Measurements from ENCODE around the gene CDH4. TPM values are rescaled to one million over a fixed set of nuclear protein-coding genes. Genes with fewer than 3 reads are reported as not detected.

CDH4 gene
- polyA plus RNA-seq, 1 donor from 2014 or later, result not detected

DNA sequence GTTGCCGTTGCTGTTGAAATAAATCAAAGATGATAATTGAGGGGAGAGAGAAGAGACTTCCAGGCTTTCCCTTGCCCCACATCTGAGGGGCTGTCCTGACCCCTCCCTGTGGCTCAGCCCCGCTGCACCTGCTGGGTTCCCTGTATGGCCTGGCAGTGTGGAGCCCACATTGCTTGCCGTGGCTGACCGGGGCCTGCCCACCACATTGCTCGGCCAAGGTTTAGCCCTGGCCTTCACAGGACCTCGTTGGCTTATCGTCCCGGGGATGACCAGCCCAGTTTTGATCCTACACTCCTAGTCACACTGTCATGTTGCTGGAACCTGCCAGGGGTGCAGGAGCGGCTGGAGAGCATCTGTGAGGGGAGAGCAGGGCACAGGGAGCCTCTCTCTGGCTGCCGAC lies 102.4 kb downstream of the CDH4 start:
- peaks cover 0 to 6% (median 0%) of the 10 kb centered on the region in 3 donors for H3K9me3 Mint-ChIP-seq
- H3K27me3 Mint-ChIP-seq, result peaks cover 1% of the 10 kb centered on the region
- H3K4me1 Mint-ChIP-seq, result peaks cover 0 to 1% (median 0%) of the 10 kb centered on the region in 3 donors
- H3K36me3 Mint-ChIP-seq, result peaks cover 2% of the 10 kb centered on the region
- H3K4me3 Mint-ChIP-seq, result no peak overlapping the region
- no peak overlapping the region for H3K27ac Mint-ChIP-seq

DNA sequence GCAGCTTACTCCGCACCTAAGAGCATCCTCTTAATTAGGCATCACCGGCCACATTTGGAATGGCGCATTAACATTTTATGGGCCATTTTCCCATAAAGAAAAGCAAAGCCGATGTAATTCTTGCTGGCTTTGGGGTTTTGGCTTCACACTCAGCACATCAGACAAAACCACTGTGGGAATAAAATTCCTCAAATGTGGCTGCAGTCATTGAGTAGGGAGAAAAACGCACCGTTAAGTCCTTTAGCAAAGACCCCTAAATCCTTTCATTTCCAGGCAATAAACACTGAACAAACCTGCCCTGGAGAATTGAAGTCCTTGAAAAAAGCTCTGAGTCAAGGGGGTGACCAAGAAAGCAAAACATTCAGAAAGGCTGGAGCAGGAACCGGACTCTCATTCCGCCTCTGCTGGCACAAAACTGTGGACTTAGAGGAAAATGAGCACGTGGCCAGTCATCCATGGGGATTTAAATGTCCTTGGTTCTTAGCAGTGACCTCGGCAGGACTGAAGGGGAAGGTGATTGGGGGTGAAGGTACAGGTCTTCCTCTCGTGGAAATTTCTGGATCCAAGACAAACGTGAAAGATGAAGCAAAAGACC lies 102.9 kb downstream of the CDH4 start:
- no peak overlapping the region for H3K27ac Mint-ChIP-seq
- H3K36me3 Mint-ChIP-seq, result peaks cover 2% of the 10 kb centered on the region
- peaks cover 0 to 6% (median 0%) of the 10 kb centered on the region in 3 donors for H3K9me3 Mint-ChIP-seq
- H3K4me3 Mint-ChIP-seq, result no peak overlapping the region
- peaks cover 1% of the 10 kb centered on the region for H3K27me3 Mint-ChIP-seq
- peaks cover 0 to 1% (median 0%) of the 10 kb centered on the region in 3 donors for H3K4me1 Mint-ChIP-seq

DNA sequence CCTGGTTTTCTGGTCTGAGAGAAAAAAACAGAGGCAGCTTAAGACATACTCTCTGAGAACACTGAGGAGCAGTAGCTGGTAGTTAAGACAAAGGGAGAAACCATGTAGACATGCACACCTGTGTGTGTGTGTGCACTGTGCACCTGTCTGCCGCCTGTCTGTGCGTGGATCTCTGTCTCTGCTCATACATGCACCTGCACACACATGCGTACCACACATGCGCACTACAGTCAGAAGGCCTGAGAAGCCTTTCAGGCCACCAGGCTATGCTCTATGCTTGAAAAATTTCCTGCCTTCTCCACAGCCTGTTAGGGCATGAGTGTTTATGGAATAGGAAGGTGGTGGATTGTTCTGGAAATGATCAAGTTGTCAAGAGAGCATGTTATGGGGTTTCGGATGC lies 103.5 kb downstream of the CDH4 start:
- Mint-ChIP-seq H3K4me1 (peaks cover 0 to 1% (median 0%) of the 10 kb centered on the region in 3 donors), H3K27ac (no peak overlapping the region), H3K9me3 (peaks cover 0 to 6% (median 0%) of the 10 kb centered on the region in 3 donors), H3K27me3 (peaks cover 1% of the 10 kb centered on the region), H3K36me3 (peaks cover 2% of the 10 kb centered on the region), H3K4me3 (no peak overlapping the region)

DNA sequence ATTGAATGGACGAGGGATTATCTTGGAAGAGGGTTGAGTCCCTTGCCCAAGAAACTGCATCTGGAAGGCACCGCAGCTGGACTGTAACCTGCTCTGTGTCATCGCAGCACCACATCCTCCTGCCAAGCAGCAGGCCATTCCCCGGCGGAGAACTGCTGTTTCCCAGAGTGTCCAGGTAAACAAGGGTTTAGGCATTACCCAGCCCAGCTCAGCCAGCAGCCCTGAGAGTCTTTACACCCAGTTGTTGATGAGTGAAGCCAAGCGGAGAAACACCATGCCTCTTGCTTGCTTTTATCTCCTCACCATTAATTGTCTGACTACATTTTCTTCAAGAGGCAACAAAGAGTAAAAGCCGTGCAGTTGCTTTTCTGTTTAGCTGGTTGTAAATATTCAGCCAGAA lies 104.1 kb downstream of the CDH4 start:
- Mint-ChIP-seq H3K27me3 (peaks cover 1% of the 10 kb centered on the region), H3K36me3 (peaks cover under 1% of the 10 kb centered on the region)

DNA sequence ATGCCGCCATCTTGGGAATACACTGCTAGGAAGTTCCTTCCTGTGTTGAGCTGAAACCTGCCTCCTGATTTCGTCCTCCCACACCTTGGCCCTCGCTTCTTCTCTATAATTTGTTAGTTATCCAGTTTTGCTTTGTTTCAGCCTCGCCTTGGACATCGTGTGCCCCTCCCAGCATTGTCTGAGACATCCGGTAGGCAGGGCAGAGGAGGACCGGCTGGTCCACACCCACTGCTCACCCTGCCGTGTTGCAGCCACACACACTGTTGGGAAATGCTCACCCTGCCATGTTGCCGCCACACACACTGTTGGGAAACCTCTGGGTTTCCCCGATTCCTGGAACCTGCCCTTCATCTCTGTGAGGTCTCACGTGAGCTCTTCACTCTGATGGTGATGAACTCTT lies 105.1 kb downstream of the CDH4 start:
- Mint-ChIP-seq H3K4me3 (no peak overlapping the region), H3K27ac (peak overlapping the region in 1 of 3 donors; percentile 13), H3K36me3 (no peaks in the 10 kb centered on the region), H3K4me1 (peaks cover 0 to 1% (median 0%) of the 10 kb centered on the region in 3 donors), H3K27me3 (peaks cover 1% of the 10 kb centered on the region), H3K9me3 (peaks cover 0 to 4% (median 0%) of the 10 kb centered on the region in 3 donors)

More for the DNA sequence above, 104.1 kb downstream of the CDH4 start:
- peaks cover 0 to 6% (median 0%) of the 10 kb centered on the region in 3 donors for H3K9me3 Mint-ChIP-seq
- no peak overlapping the region for H3K27ac Mint-ChIP-seq
- H3K4me1 Mint-ChIP-seq, result peaks cover 0 to 1% (median 0%) of the 10 kb centered on the region in 3 donors
- H3K4me3 Mint-ChIP-seq, result no peak overlapping the region

DNA sequence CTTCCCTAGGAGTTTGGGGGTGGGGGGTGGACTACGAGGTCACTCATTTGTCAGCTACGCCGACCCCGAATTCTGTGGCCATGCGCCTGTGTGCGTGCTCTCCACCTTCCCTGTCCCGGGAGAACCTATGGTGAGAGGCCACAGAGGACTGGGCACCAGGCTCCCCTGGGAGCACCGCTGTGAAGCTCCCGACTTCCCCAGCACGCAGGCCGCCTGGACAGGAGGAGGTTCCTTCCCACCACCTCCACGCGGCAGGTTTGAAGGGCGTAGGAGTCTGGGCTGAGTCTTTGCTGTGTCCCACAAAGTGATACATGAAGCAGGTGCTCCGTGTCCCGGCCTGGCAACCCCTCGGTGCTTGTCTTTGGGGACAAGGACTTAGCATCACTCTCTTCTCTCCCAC lies 107.2 kb downstream of the CDH4 start:
- Mint-ChIP-seq H3K36me3 (no peaks in the 10 kb centered on the region), H3K27ac (no peak overlapping the region), H3K27me3 (peaks cover 1% of the 10 kb centered on the region), H3K4me3 (no peak overlapping the region), H3K9me3 (peaks cover 0 to 3% (median 0%) of the 10 kb centered on the region in 3 donors), H3K4me1 (no peaks in the 10 kb centered on the region)

DNA sequence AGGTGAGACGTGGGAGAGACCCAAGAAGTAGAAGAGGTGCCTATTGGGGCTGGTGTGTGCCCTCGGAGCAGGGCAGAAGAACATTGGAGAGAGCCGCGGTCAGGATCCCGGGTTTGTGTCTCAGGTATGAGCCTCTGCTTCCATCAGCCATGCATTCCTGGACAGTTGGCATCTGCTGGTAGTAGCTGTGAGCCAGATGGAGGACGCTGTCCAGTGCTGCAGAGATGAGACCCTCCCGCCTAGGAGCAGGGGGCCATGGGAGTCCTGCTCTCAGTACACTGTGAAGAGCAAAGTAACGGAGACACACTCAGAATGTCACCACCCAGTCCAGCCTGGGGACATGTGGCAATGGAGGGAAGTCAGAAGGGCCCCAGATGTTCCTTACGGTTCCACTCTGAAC lies 108.2 kb downstream of the CDH4 start:
- Mint-ChIP-seq H3K27ac (no peak overlapping the region), H3K4me3 (no peak overlapping the region), H3K27me3 (peaks cover 1% of the 10 kb centered on the region), H3K9me3 (peaks cover 0 to 5% (median 4%) of the 10 kb centered on the region in 3 donors), H3K4me1 (no peaks in the 10 kb centered on the region), H3K36me3 (no peaks in the 10 kb centered on the region)

DNA sequence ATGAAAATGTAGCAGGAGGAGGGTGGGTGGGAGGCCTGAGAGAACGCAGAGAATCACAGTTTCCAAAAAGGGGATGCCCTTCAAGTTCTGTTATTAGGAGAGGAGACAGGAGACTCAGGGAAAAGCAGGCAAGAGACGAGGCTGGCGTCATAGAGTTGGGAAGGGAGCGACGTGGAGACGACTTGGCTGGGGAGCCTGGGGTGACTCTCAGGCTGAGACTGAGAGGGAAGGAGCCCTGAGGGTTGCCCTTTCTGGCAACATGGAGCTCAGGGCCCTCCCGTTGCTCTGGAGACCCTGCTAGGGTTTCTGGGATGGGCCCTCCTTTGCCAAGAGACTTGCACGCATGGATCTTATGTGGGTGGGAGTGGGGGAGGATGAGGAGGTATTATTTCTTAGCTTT lies 108.9 kb downstream of the CDH4 start:
- Mint-ChIP-seq H3K4me1 (no peaks in the 10 kb centered on the region), H3K27ac (no peak overlapping the region), H3K4me3 (no peak overlapping the region), H3K27me3 (no peaks in the 10 kb centered on the region), H3K36me3 (no peaks in the 10 kb centered on the region), H3K9me3 (peaks cover 0 to 5% (median 4%) of the 10 kb centered on the region in 3 donors)

DNA sequence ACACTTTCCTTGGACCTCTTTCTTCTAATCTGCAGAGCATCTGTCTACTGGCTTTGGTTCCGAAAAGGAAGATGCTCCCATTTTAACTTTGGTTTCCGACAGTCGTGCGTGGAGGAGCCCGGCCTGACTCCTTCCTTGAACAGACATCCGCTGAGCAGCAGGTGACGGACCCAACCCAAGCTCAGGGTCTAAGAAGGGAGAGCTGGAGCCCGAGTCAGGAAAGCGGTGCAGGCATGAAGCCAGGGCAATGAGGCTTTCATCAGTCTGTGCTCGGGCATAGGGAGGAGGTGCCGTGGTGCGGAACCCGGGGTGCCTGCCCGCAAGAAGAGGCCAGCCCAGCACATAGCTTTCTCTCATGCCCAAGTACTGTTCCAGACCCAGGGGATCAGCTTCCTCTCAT lies 109.4 kb downstream of the CDH4 start:
- no peak overlapping the region for H3K27ac Mint-ChIP-seq
- H3K36me3 Mint-ChIP-seq, result no peaks in the 10 kb centered on the region
- H3K4me3 Mint-ChIP-seq, result no peak overlapping the region
- no peaks in the 10 kb centered on the region for H3K4me1 Mint-ChIP-seq
- peaks cover 2 to 5% (median 4%) of the 10 kb centered on the region in 3 donors for H3K9me3 Mint-ChIP-seq
- H3K27me3 Mint-ChIP-seq, result no peaks in the 10 kb centered on the region

DNA sequence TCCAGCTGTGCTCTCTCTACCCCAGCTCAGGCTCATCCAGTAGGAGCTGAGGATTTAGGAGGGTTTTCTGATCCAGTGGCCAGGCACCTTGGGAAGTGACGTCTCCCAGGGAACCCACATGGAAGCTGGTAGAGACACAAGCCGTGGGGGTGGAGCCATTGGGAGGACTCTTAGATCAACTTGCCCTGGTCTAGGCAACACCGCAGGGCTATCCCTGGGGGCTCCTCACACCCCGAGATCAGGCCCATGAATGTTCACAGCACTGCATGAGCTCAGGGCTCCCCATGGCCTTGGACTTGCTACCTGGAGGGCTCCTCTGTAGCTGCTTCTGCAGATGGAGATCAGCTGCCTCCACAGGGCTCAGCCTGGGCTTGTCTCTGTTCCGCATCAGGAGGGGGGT lies 112.1 kb downstream of the CDH4 start:
- Mint-ChIP-seq H3K9me3 (peaks cover 2 to 7% (median 4%) of the 10 kb centered on the region in 3 donors), H3K27ac (no peak overlapping the region), H3K27me3 (no peaks in the 10 kb centered on the region), H3K4me1 (no peaks in the 10 kb centered on the region), H3K36me3 (no peaks in the 10 kb centered on the region), H3K4me3 (no peak overlapping the region)

DNA sequence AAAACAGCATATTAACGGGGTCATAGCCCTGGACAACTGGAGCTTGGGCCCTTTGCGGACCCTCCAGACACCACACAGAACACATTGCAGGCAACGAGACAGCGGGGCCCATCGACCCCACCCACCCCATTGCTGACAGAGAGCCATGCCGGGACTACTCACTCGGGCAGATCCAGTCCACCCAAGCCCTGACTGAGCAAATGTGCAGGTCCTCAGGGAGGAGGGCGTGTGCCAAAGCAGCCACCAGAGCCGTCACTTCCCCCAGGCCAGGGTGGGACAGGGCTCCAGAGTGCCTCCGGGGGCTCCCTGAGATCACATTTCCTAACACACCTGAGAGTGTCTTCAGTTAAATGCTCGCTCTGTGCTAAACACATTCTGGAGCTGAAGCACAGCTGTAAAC lies 114.9 kb downstream of the CDH4 start:
- Mint-ChIP-seq H3K27ac (no peak overlapping the region), H3K36me3 (no peaks in the 10 kb centered on the region), H3K9me3 (peaks cover 4 to 7% (median 5%) of the 10 kb centered on the region in 3 donors), H3K27me3 (no peaks in the 10 kb centered on the region), H3K4me1 (no peaks in the 10 kb centered on the region), H3K4me3 (no peak overlapping the region)

DNA sequence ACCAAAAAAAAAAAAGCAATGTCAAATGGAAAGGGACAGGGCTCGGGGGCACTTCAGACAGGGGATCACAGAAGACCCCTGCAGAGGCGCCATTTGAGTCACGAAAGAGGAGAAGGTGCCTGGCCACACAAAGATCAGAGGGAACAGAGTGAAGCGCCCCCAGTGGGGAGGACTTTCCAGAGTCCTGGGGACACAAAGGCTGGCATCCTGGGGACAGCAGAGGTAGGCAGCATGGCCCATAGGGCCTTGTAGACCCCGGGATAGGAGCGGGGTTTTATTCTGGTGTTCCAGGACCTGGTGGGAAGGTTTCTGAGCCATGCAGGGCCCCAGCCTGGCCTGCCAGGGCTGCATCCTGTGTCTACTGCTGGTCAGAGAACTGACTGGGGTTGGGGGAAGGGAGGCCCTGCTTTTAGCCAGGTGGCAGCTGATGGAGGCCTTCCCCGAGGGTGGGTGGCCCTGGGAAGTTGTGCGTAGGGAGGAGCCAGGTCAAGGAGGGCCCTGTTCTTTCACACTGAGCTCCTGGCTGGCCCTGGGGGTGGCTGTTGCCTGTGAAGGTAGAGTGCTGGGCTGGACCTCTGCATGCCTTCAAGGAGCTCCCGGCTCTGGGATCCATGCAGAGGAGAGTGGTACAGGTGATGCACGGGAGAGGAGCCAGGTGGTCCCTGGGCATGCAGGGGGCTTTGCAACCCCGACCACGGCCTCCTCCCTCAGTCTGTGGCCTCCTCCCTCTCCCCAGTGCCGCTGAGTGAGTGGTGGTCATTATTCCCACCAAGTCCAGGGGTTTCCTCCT lies 117.9 kb downstream of the CDH4 start:
- H3K27me3 Mint-ChIP-seq, result no peaks in the 10 kb centered on the region
- no peaks in the 10 kb centered on the region for H3K4me1 Mint-ChIP-seq
- H3K27ac Mint-ChIP-seq, result no peak overlapping the region
- H3K36me3 Mint-ChIP-seq, result no peaks in the 10 kb centered on the region
- no peak overlapping the region for H3K4me3 Mint-ChIP-seq
- H3K9me3 Mint-ChIP-seq, result peaks cover 3 to 7% (median 3%) of the 10 kb centered on the region in 3 donors

DNA sequence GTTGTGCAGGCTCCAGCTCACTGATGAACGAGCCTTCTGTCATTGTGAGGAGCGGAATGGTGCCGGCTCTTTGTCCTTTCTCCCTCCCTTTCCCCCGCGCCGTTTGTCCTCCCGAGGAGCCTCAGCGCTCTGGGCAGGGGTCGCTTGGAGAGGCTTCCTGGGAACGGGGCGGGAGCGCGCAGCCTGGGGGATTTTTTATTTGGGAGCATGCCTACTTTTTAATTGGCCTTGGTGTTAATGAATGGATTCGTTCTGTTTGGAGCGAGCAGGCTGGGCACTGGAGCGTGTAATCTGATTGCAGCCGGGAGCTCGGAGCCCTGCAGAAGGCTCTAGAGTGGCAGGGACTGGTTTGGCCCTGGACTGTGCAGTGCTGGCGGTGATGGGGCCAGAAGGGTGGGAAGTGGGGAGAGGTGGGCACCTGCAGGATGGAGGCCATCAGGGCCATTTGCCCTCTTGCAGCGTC lies 118.8 kb downstream of the CDH4 start:
- H3K4me1 Mint-ChIP-seq, result no peaks in the 10 kb centered on the region
- peak overlapping the region in 1 of 3 donors; percentile 7 for H3K27ac Mint-ChIP-seq
- H3K27me3 Mint-ChIP-seq, result no peaks in the 10 kb centered on the region
- no peak overlapping the region for H3K4me3 Mint-ChIP-seq
- peaks cover 0 to 7% (median 2%) of the 10 kb centered on the region in 3 donors for H3K9me3 Mint-ChIP-seq
- H3K36me3 Mint-ChIP-seq, result no peaks in the 10 kb centered on the region

DNA sequence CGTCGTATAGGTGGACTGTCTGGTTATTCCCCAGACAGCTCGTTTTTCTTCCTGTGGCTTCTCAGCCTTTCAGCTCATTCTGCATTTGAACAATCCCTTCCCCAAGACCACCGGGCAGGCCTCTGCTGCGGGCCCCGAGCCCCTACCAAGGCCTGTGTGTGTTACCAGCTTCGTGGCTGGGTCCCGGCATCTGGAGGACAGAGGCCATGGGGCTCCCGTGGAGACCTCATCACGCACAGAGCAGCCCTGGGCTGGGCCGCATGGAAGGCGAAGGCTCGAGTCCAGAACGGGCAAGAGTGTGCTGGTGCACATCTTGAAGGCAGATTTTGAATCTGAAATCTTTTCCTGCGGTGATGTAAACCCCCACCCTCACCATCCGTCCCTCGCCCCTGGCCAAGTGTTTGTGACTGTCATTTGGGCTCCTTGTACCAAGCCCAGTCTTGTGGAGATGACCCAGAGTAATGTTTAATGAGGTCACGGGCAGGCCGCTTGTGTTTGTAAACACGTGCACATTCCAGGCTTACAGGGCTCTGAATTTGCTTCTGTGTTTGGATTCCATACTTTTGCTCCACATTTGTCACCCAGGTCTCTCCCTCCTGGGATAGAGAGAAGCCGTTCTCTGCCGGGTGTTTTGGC lies 119.6 kb downstream of the CDH4 start:
- Mint-ChIP-seq H3K36me3 (no peaks in the 10 kb centered on the region), H3K4me1 (no peaks in the 10 kb centered on the region), H3K9me3 (peaks cover 0 to 5% (median 2%) of the 10 kb centered on the region in 3 donors), H3K27ac (no peak overlapping the region), H3K27me3 (no peaks in the 10 kb centered on the region), H3K4me3 (no peak overlapping the region)
